SHP77 (cell line): ENCODE measurements around the gene UBASH3A.
"Not testable (repeated sequence)": the region's sequence is repeated elsewhere in the genome, so short reads cannot be mapped to it uniquely, and the experiment has no call there.

Experiments
- DNase-seq, 2 experiments: peaks; one replicate each; lab custom pipeline; 2025; lab: John Stamatoyannopoulos, UW

The UBASH3A gene

GRCh38 chr21:42468491-42469131, 64.9 kb downstream of the UBASH3A start:
- DNase-seq, result no peak

GRCh38 chr21:42469272-42469671, 65.6 kb downstream of the UBASH3A start:
- DNase-seq, result no peak

GRCh38 chr21:42469726-42470125, 66.0 kb downstream of the UBASH3A start:
- not testable (repeated sequence) for DNase-seq

- DNase-seq, result no peak
Observed at GRCh38 chr21:42471206-42471605, 67.5 kb downstream of the UBASH3A start.

GRCh38 chr21:42471716-42472330, 68.1 kb downstream of the UBASH3A start:
- DNase-seq, result no peak

GRCh38 chr21:42472521-42472920, 68.8 kb downstream of the UBASH3A start:
- DNase-seq, result no peak

GRCh38 chr21:42473498-42474042, 69.9 kb downstream of the UBASH3A start:
- no peak for DNase-seq

GRCh38 chr21:42474043-42474831, 70.5 kb downstream of the UBASH3A start:
- no peak for DNase-seq

GRCh38 chr21:42475036-42475435, 71.3 kb downstream of the UBASH3A start:
- no peak for DNase-seq

GRCh38 chr21:42475526-42476387, 72.1 kb downstream of the UBASH3A start:
- DNase-seq, result no peak

GRCh38 chr21:42476388-42477331, 73.0 kb downstream of the UBASH3A start:
- DNase-seq, result no peak

GRCh38 chr21:42478504-42478903, 74.8 kb downstream of the UBASH3A start:
- DNase-seq, result no peak

- no peak for DNase-seq
Observed at GRCh38 chr21:42479582-42479981, 75.9 kb downstream of the UBASH3A start.

GRCh38 chr21:42480736-42481135, 77.0 kb downstream of the UBASH3A start:
- DNase-seq, result no peak

- DNase-seq, result no peak
Observed at GRCh38 chr21:42481169-42481568, 77.5 kb downstream of the UBASH3A start.

- no peak for DNase-seq
Observed at GRCh38 chr21:42484966-42485365, 81.3 kb downstream of the UBASH3A start.

GRCh38 chr21:42486072-42486471, 82.4 kb downstream of the UBASH3A start:
- DNase-seq, result no peak

- DNase-seq, result no peak
Observed at GRCh38 chr21:42486531-42486930, 82.8 kb downstream of the UBASH3A start.

GRCh38 chr21:42489006-42489563, 85.4 kb downstream of the UBASH3A start:
- no peak for DNase-seq

- DNase-seq, result no peak
Observed at GRCh38 chr21:42489991-42490390, 86.3 kb downstream of the UBASH3A start.
